ENCODE measurements around the gene LRRC47.

Gene LRRC47

GRCh38 chr1:3770047-3770765 lies 26.1 kb downstream of the LRRC47 start:
- no peak overlapping the region for H3K27ac ChIP-seq (ENCODE audit: low read depth, low read length)
- no peaks in the 10 kb centered on the region for H3K36me3 ChIP-seq (ENCODE audit: control insufficient read depth, insufficient read depth, low read length)
- H3K27me3 ChIP-seq (ENCODE audit: control insufficient read depth, insufficient read depth, low read length): peaks cover 3% of the 10 kb centered on the region; the same call in 1 of the 2 replicates
- no peak overlapping the region for H3K9ac ChIP-seq (ENCODE audit: low read length)
- peaks cover 28% of the 10 kb centered on the region for H3K4me1 ChIP-seq (ENCODE audit: control insufficient read depth, insufficient read depth, low read length)
- no peaks in the 10 kb centered on the region for H3K9me3 ChIP-seq (ENCODE audit: control insufficient read depth, insufficient read depth, low read depth, low read length)
- no peak overlapping the region for H3K4me3 ChIP-seq (ENCODE audit: low read depth, low read length)

- no peak overlapping the region for H3K27ac ChIP-seq (ENCODE audit: low read depth, low read length)
- H3K9me3 ChIP-seq (ENCODE audit: control insufficient read depth, insufficient read depth, low read depth, low read length): no peaks in the 10 kb centered on the region
- H3K27me3 ChIP-seq (ENCODE audit: control insufficient read depth, insufficient read depth, low read length): peaks cover 5% of the 10 kb centered on the region; the same call in 1 of the 2 replicates
- no peaks in the 10 kb centered on the region for H3K36me3 ChIP-seq (ENCODE audit: control insufficient read depth, insufficient read depth, low read length)
- H3K4me3 ChIP-seq (ENCODE audit: low read depth, low read length): no peak overlapping the region
- H3K9ac ChIP-seq (ENCODE audit: low read length): no peak overlapping the region
- peaks cover 20% of the 10 kb centered on the region; the same call in 1 of the 2 replicates for H3K4me1 ChIP-seq (ENCODE audit: control insufficient read depth, insufficient read depth, low read length)
These were observed 27.4 kb downstream of the LRRC47 start for GRCh38 chr1:3768811-3769390.

- Histone ChIP-seq H3K4me3 (ENCODE audit: low read depth, low read length) (no peak overlapping the region), H3K27me3 (ENCODE audit: control insufficient read depth, insufficient read depth, low read length) (peaks cover 5% of the 10 kb centered on the region; the same call in 1 of the 2 replicates), H3K9ac (ENCODE audit: low read length) (no peak overlapping the region), H3K4me1 (ENCODE audit: control insufficient read depth, insufficient read depth, low read length) (peaks cover 10% of the 10 kb centered on the region; the same call in 1 of the 2 replicates), H3K9me3 (ENCODE audit: control insufficient read depth, insufficient read depth, low read depth, low read length) (no peaks in the 10 kb centered on the region), H3K27ac (ENCODE audit: low read depth, low read length) (no peak overlapping the region), H3K36me3 (ENCODE audit: control insufficient read depth, insufficient read depth, low read length) (no peaks in the 10 kb centered on the region)
These were observed 28.9 kb downstream of the LRRC47 start for GRCh38 chr1:3767328-3767925.

- no peaks in the 10 kb centered on the region for H3K36me3 ChIP-seq (ENCODE audit: control insufficient read depth, insufficient read depth, low read length)
These were observed 32.8 kb downstream of the LRRC47 start for GRCh38 chr1:3763351-3764125.

GRCh38 chr1:3762873-3763228 lies 33.4 kb downstream of the LRRC47 start:
- H3K4me3 ChIP-seq (ENCODE audit: low read depth, low read length): no peak overlapping the region
- H3K9ac ChIP-seq (ENCODE audit: low read length): no peak overlapping the region
- peaks cover 5% of the 10 kb centered on the region; the same call in 1 of the 2 replicates for H3K27me3 ChIP-seq (ENCODE audit: control insufficient read depth, insufficient read depth, low read length)
- H3K27ac ChIP-seq (ENCODE audit: low read depth, low read length): no peak overlapping the region
- no peaks in the 10 kb centered on the region for H3K36me3 ChIP-seq (ENCODE audit: control insufficient read depth, insufficient read depth, low read length)
- no peaks in the 10 kb centered on the region for H3K9me3 ChIP-seq (ENCODE audit: control insufficient read depth, insufficient read depth, low read depth, low read length)
- H3K4me1 ChIP-seq (ENCODE audit: control insufficient read depth, insufficient read depth, low read length): 0 out of 2 replicates have a peak, but pooled peaks cover 3% of the 10 kb centered on the region

More at GRCh38 chr1:3763351-3764125, 32.8 kb downstream of the LRRC47 start:
- Histone ChIP-seq H3K9ac (ENCODE audit: low read length) (no peak overlapping the region), H3K27ac (ENCODE audit: low read depth, low read length) (no peak overlapping the region), H3K4me1 (ENCODE audit: control insufficient read depth, insufficient read depth, low read length) (0 out of 2 replicates have a peak, but pooled peaks cover 3% of the 10 kb centered on the region), H3K4me3 (ENCODE audit: low read depth, low read length) (no peak overlapping the region), H3K9me3 (ENCODE audit: control insufficient read depth, insufficient read depth, low read depth, low read length) (no peaks in the 10 kb centered on the region), H3K27me3 (ENCODE audit: control insufficient read depth, insufficient read depth, low read length) (peaks cover 5% of the 10 kb centered on the region; the same call in 1 of the 2 replicates)

GRCh38 chr1:3762151-3762872 lies 34.0 kb downstream of the LRRC47 start:
- H3K9ac ChIP-seq (ENCODE audit: low read length): no peak overlapping the region
- H3K36me3 ChIP-seq (ENCODE audit: control insufficient read depth, insufficient read depth, low read length): no peaks in the 10 kb centered on the region
- no peaks in the 10 kb centered on the region for H3K4me1 ChIP-seq (ENCODE audit: control insufficient read depth, insufficient read depth, low read length)
- no peak overlapping the region for H3K4me3 ChIP-seq (ENCODE audit: low read depth, low read length)
- no peaks in the 10 kb centered on the region for H3K9me3 ChIP-seq (ENCODE audit: control insufficient read depth, insufficient read depth, low read depth, low read length)
- H3K27me3 ChIP-seq (ENCODE audit: control insufficient read depth, insufficient read depth, low read length): peaks cover 5% of the 10 kb centered on the region; the same call in 1 of the 2 replicates
- no peak overlapping the region for H3K27ac ChIP-seq (ENCODE audit: low read depth, low read length)

- Histone ChIP-seq H3K4me1 (ENCODE audit: control insufficient read depth, insufficient read depth, low read length) (no peaks in the 10 kb centered on the region), H3K9me3 (ENCODE audit: control insufficient read depth, insufficient read depth, low read depth, low read length) (no peaks in the 10 kb centered on the region), H3K9ac (ENCODE audit: low read length) (no peak overlapping the region), H3K36me3 (ENCODE audit: control insufficient read depth, insufficient read depth, low read length) (no peaks in the 10 kb centered on the region), H3K27ac (ENCODE audit: low read depth, low read length) (no peak overlapping the region), H3K27me3 (ENCODE audit: control insufficient read depth, insufficient read depth, low read length) (peaks cover 6% of the 10 kb centered on the region), H3K4me3 (ENCODE audit: low read depth, low read length) (no peak overlapping the region)
These were observed 34.8 kb downstream of the LRRC47 start for GRCh38 chr1:3761296-3762010.

GRCh38 chr1:3759796-3760195 lies 36.5 kb downstream of the LRRC47 start:
- Histone ChIP-seq H3K9me3 (ENCODE audit: control insufficient read depth, insufficient read depth, low read depth, low read length) (no peaks in the 10 kb centered on the region), H3K36me3 (ENCODE audit: control insufficient read depth, insufficient read depth, low read length) (no peaks in the 10 kb centered on the region), H3K27ac (ENCODE audit: low read depth, low read length) (no peak overlapping the region), H3K27me3 (ENCODE audit: control insufficient read depth, insufficient read depth, low read length) (peaks cover 6% of the 10 kb centered on the region), H3K4me3 (ENCODE audit: low read depth, low read length) (no peak overlapping the region), H3K9ac (ENCODE audit: low read length) (no peak overlapping the region), H3K4me1 (ENCODE audit: control insufficient read depth, insufficient read depth, low read length) (no peaks in the 10 kb centered on the region)

- Histone ChIP-seq H3K27me3 (ENCODE audit: control insufficient read depth, insufficient read depth, low read length) (peaks cover 6% of the 10 kb centered on the region), H3K9ac (ENCODE audit: low read length) (no peak overlapping the region), H3K27ac (ENCODE audit: low read depth, low read length) (no peak overlapping the region)
These were observed 37.1 kb downstream of the LRRC47 start for GRCh38 chr1:3759164-3759563.

GRCh38 chr1:3756394-3756793 lies 39.9 kb downstream of the LRRC47 start:
- H3K27ac ChIP-seq (ENCODE audit: low read depth, low read length): no peak overlapping the region
- no peak overlapping the region for H3K9ac ChIP-seq (ENCODE audit: low read length)
- H3K27me3 ChIP-seq (ENCODE audit: control insufficient read depth, insufficient read depth, low read length): peaks cover 11% of the 10 kb centered on the region
- no peak overlapping the region for H3K4me3 ChIP-seq (ENCODE audit: low read depth, low read length)
- no peaks in the 10 kb centered on the region for H3K9me3 ChIP-seq (ENCODE audit: control insufficient read depth, insufficient read depth, low read depth, low read length)
- H3K36me3 ChIP-seq (ENCODE audit: control insufficient read depth, insufficient read depth, low read length): no peaks in the 10 kb centered on the region
- no peaks in the 10 kb centered on the region for H3K4me1 ChIP-seq (ENCODE audit: control insufficient read depth, insufficient read depth, low read length)

More at GRCh38 chr1:3759164-3759563, 37.1 kb downstream of the LRRC47 start:
- H3K4me3 ChIP-seq (ENCODE audit: low read depth, low read length): no peak overlapping the region
- no peaks in the 10 kb centered on the region for H3K36me3 ChIP-seq (ENCODE audit: control insufficient read depth, insufficient read depth, low read length)
- H3K9me3 ChIP-seq (ENCODE audit: control insufficient read depth, insufficient read depth, low read depth, low read length): no peaks in the 10 kb centered on the region
- H3K4me1 ChIP-seq (ENCODE audit: control insufficient read depth, insufficient read depth, low read length): no peaks in the 10 kb centered on the region
